LNCaP clone FGC (cell line): ENCODE measurements around the gene CPEB2.

ENCODE experiments used
- DNase-seq: peaks from one replicate; pipeline ENCODE4 v3.0.0-alpha.2; 2011; ENCODE audit warnings: low read depth
- H3K4me3 ChIP-seq: 2 replicates; pipeline ENCODE4 v1.5.1; 2011; ENCODE audit warnings: mild to moderate bottlenecking, low read depth, low read length, control low read depth
- CTCF ChIP-seq: IDR thresholded peaks from 2 replicates; pipeline ENCODE4 v1.5.1; 2012; ENCODE audit warnings: mild to moderate bottlenecking; ENCODE audit not compliant: control insufficient read depth, insufficient read depth; ENCODE audit errors: extremely low read depth

The CPEB2 gene

DNA sequence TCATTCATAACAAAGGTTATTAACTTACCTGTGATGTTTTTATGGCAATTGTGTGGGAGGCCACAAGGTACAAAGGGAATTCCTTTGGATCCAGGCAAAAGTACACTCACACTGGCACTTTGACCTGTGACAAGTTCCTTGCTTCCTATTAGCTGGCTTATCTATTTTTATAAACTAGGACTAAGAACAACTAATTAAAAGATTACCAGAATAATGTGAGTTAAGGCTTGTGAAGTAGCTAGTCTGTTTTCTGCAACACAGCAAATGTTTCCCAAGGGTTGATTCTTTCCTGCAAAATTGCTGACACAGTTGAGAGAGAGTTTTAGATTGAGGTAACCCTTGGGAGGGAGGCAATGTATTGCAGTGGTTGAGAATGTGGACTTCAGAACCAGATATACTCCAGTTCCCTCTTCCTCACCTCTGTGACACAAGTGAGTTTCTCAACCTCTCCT is 107.9 kb downstream of the CPEB2 start:
- TF ChIP-seq CTCF: no peak
- no peak for DNase-seq

DNA sequence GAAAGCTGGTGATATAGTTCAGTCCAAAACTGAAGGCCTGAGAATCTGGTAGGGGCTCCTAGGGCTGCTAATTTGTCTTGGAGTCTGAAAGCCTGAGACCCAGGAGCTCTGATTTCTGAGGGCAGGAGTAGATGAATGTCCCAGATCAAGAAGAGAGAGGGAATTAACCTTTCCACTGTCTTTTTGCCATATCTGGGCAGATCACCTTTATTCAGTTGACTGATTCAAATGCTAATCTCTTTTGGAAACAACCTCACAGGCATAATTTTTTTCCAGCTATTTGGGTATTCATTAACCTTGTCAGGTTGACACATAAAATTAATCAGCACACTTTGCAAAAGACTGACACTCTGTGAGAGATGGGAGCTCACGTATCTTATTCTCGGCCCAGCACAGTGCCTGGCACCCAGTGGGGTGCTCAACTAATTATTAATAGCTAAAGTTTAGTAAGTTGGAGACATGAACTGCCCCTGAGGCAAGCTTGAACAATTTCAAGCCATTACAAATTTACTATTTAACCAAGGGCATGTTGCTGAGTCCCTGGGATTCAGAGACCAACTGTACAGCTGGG is 114.3 kb downstream of the CPEB2 start:
- no peak overlapping the region for H3K4me3 ChIP-seq
- no peak for DNase-seq
- TF ChIP-seq CTCF: no peak

More for the DNA sequence above, 107.9 kb downstream of the CPEB2 start:
- no peak overlapping the region for H3K4me3 ChIP-seq

GRCh38 chr4:15117270-15117946 is 115.1 kb downstream of the CPEB2 start:
- DNase-seq: no peak
- no peak for TF ChIP-seq CTCF
- no peak overlapping the region for H3K4me3 ChIP-seq

DNA sequence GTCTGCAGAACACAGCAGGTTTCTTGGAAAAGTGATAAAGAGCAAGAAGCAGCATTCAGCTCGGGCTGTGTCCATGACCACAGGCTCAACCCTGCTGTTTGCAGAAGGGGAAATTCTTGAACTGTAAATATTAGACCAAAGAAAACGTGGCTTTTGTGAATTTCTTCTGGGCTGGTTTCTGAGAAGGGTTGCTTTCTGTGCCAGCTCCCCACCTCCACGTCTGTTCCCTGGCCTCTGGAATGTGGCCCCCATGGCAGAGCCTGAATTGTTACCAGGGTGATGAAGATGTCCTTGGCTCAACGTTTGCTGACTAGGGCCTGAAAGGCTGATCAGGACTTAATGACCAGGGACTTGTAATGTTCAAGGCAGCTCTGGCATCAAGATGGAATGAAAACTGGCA is 116.0 kb downstream of the CPEB2 start:
- no peak for TF ChIP-seq CTCF
- H3K4me3 ChIP-seq: no peak overlapping the region
- DNase-seq: no peak
